IPS-15b (cell line): Measurements from ENCODE around the gene CHD3.

ENCODE experiments used
- H3K27me3 ChIP-seq: one replicate; pipeline ENCODE4 v1.6.1; 2013; ENCODE audit warnings: low read length; ENCODE audit not compliant: control insufficient read depth, insufficient read depth
- H3K36me3 ChIP-seq: one replicate; pipeline ENCODE4 v1.6.1; 2013; ENCODE audit warnings: low read length; ENCODE audit not compliant: control insufficient read depth, insufficient read depth
- H3K4me1 ChIP-seq: one replicate; pipeline ENCODE4 v1.6.1; 2013; ENCODE audit warnings: mild to moderate bottlenecking, low read length; ENCODE audit not compliant: control insufficient read depth, insufficient read depth
- H3K4me3 ChIP-seq: one replicate; pipeline ENCODE4 v1.5.1; 2013; ENCODE audit warnings: low read depth, low read length
- H3K9ac ChIP-seq: one replicate; pipeline ENCODE4 v1.6.1; 2013; ENCODE audit warnings: low read depth, mild to moderate bottlenecking, low read length
- H3K9me3 ChIP-seq: one replicate; pipeline ENCODE4 v1.6.1; 2013; ENCODE audit warnings: mild to moderate bottlenecking, low read length; ENCODE audit not compliant: control insufficient read depth, insufficient read depth

Gene CHD3

DNA sequence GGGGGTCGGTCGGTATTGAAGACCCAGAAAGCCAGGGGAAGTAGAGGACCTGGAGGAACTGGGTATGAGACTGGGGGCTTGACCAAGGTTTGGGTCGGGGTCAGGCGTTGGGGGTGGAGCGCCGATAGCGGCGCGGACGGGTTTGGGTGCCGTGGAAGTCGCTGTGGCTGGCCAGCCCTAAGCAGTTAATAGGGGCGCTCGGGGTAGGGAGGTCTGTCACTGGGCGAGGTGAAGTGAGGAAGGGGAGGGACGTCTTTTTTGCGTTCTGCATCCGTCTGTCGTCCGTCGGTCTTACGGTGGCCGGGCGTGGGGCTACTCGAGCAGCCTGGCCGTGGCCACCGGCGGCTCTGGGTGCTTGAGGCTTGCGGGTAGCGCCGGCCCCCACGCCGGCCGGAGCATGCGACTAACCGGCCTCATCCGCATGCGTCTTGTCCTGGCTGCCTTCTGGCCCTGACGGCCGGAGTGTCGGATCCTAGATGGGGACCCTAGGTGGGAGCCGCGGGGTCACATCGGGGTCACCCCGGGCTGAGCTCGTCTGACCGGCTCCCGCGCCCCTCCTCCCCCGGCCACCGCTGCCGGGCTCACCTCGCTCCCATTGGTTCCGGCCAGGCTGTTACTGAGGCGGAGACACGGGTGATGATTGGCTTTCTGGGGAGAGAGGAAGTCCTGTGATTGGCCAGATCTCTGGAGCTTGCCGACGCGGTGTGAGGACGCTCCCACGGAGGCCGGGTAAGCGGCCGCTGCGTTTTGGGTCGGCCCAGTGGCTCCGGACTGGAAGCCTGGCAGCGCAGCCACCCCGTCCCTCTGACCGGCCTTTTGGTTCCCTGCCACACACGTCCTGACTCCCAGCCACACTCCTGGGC is 44.1 kb upstream of the CHD3 start:
- H3K36me3 ChIP-seq = peaks cover 6% of the 10 kb centered on the region
- no peaks in the 10 kb centered on the region for H3K4me1 ChIP-seq
- no peak overlapping the region for H3K9ac ChIP-seq
- peaks cover 28% of the 10 kb centered on the region for H3K27me3 ChIP-seq
- no peaks in the 10 kb centered on the region for H3K9me3 ChIP-seq
- H3K4me3 ChIP-seq = peak overlapping the region; percentile 52

DNA sequence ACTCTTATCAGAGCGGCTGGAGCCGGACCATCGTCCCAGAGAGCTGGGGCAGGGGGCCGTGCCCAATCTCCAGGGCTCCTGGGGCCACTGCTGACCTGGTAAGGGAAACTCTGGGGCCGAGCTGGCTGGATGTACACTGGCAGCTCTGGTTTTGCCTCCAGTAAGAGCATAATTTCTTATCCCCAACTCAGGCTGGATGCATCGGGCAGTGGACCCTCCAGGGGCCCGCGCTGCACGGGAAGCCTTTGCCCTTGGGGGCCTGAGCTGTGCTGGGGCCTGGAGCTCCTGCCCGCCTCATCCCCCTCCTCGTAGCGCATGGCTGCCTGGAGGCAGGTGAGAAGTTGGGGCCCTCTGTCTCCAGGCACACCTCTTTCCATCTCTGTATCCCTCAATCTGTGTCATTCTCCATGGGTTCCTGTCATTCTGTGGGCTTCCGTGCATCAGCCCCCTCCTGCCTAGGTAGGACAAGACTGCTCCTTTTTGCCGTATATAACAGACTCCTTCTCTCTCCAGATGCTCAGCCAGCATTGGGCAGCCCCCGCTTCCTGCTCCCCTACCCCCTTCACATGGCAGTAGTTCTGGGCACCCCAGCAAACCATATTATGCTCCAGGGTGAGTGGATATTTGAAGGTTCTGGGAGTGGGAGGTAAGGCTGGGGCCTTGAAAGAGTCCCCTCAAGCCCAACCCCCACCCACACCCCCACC is 43.1 kb upstream of the CHD3 start:
- Histone ChIP-seq H3K9me3 (no peaks in the 10 kb centered on the region), H3K36me3 (peaks cover 6% of the 10 kb centered on the region), H3K9ac (no peak overlapping the region), H3K4me3 (peak overlapping the region; percentile 52), H3K27me3 (peaks cover 20% of the 10 kb centered on the region), H3K4me1 (no peaks in the 10 kb centered on the region)

- Histone ChIP-seq H3K4me1 (peaks cover under 1% of the 10 kb centered on the region), H3K9me3 (no peaks in the 10 kb centered on the region)
Observed at GRCh38 chr17:7846063-7846735, 42.4 kb upstream of the CHD3 start.

GRCh38 chr17:7846765-7847661 is 41.6 kb upstream of the CHD3 start:
- H3K9me3 ChIP-seq = no peaks in the 10 kb centered on the region
- H3K4me3 ChIP-seq = no peak overlapping the region
- peaks cover 13% of the 10 kb centered on the region for H3K36me3 ChIP-seq
- H3K27me3 ChIP-seq = peaks cover 20% of the 10 kb centered on the region
- H3K4me1 ChIP-seq = peaks cover 2% of the 10 kb centered on the region
- no peak overlapping the region for H3K9ac ChIP-seq

More at GRCh38 chr17:7846063-7846735, 42.4 kb upstream of the CHD3 start:
- H3K36me3 ChIP-seq = peaks cover 11% of the 10 kb centered on the region
- H3K9ac ChIP-seq = no peak overlapping the region
- H3K4me3 ChIP-seq = no peak overlapping the region
- peaks cover 19% of the 10 kb centered on the region for H3K27me3 ChIP-seq

GRCh38 chr17:7848131-7848579 is 40.4 kb upstream of the CHD3 start:
- Histone ChIP-seq H3K36me3 (peaks cover 13% of the 10 kb centered on the region), H3K9me3 (no peaks in the 10 kb centered on the region), H3K27me3 (peaks cover 28% of the 10 kb centered on the region), H3K9ac (no peak overlapping the region), H3K4me1 (peaks cover 2% of the 10 kb centered on the region), H3K4me3 (no peak overlapping the region)

DNA sequence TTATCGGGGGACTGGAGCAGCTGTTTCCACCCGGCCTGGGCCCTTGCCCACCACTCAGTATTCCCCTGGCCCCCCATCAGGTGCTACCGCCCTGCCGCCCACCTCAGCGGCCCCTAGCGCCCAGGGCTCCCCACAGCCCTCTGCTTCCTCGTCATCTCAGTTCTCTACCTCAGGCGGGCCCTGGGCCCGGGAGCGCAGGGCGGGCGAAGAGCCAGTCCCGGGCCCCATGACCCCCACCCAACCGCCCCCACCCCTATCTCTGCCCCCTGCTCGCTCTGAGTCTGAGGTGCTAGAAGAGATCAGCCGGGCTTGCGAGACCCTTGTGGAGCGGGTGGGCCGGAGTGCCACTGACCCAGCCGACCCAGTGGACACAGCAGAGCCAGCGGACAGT is 39.9 kb upstream of the CHD3 start:
- Histone ChIP-seq H3K4me1 (peaks cover 2% of the 10 kb centered on the region), H3K9me3 (no peaks in the 10 kb centered on the region), H3K27me3 (peaks cover 27% of the 10 kb centered on the region), H3K36me3 (peaks cover 13% of the 10 kb centered on the region), H3K4me3 (no peak overlapping the region), H3K9ac (no peak overlapping the region)

DNA sequence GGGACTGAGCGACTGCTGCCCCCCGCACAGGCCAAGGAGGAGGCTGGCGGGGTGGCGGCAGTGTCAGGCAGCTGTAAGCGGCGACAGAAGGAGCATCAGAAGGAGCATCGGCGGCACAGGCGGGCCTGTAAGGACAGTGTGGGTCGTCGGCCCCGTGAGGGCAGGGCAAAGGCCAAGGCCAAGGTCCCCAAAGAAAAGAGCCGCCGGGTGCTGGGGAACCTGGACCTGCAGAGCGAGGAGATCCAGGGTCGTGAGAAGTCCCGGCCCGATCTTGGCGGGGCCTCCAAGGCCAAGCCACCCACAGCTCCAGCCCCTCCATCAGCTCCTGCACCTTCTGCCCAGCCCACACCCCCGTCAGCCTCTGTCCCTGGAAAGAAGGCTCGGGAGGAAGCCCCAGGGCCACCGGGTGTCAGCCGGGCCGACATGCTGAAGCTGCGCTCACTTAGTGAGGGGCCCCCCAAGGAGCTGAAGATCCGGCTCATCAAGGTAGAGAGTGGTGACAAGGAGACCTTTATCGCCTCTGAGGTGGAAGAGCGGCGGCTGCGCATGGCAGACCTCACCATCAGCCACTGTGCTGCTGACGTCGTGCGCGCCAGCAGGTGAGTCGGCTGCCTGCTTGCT is 39.3 kb upstream of the CHD3 start:
- peaks cover 13% of the 10 kb centered on the region for H3K36me3 ChIP-seq
- no peak overlapping the region for H3K9ac ChIP-seq
- H3K27me3 ChIP-seq = peaks cover 30% of the 10 kb centered on the region
- H3K9me3 ChIP-seq = no peaks in the 10 kb centered on the region
- no peak overlapping the region for H3K4me3 ChIP-seq
- H3K4me1 ChIP-seq = peaks cover 2% of the 10 kb centered on the region

- peaks cover 36% of the 10 kb centered on the region for H3K27me3 ChIP-seq
- no peak overlapping the region for H3K4me3 ChIP-seq
- peaks cover 2% of the 10 kb centered on the region for H3K4me1 ChIP-seq
- H3K36me3 ChIP-seq = peaks cover 13% of the 10 kb centered on the region
- H3K9ac ChIP-seq = no peak overlapping the region
- no peaks in the 10 kb centered on the region for H3K9me3 ChIP-seq
Observed at GRCh38 chr17:7849751-7850504, 38.7 kb upstream of the CHD3 start.

GRCh38 chr17:7850701-7851437 is 37.7 kb upstream of the CHD3 start:
- H3K36me3 ChIP-seq = peaks cover 9% of the 10 kb centered on the region
- peak overlapping the region; percentile 85 for H3K4me3 ChIP-seq
- H3K9me3 ChIP-seq = no peaks in the 10 kb centered on the region
- H3K9ac ChIP-seq = peak overlapping the region; percentile 47
- H3K27me3 ChIP-seq = peaks cover 43% of the 10 kb centered on the region
- peaks cover 2% of the 10 kb centered on the region for H3K4me1 ChIP-seq
